Measurements from ENCODE around the gene KRT13.

The KRT13 gene

DNA sequence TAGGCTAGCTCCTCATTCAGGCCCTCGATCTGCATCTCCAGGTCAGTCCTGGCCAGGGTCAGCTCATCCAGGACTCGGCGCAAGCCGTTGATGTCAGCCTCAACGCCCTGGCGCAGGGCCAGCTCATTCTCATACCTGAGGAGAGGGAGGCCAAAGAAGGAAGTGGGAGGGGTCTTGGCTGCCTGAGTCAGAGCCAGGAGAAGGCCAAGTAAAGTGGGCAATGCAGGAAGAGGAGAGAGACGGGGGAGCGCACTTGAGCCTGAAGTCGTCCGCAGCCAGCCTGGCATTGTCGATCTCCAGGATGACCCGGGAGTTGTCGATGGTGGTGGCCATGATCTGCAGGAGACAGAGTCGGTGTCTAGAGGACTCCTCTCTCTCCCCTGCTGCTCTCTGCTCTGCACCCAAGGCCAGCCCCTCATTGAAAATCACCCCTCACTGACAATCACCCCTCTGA is 11.4 kb upstream of the KRT13 start:
- DNase-seq (ENCODE audit: low read depth in 1 of 2, low spot score in 1 of 2), result no peak
- Histone ChIP-seq H3K27ac (replicated peaks) (no peak overlapping the region), H3K4me3 (replicated peaks; ENCODE audit: insufficient read depth, low read length) (no peak overlapping the region), H3K27me3 (ENCODE audit: insufficient read depth, poor library complexity, severe bottlenecking) (no peaks in the 10 kb centered on the region)
- no peak for TF ChIP-seq GABPA (IDR thresholded peaks at IDR 0.05; ENCODE audit: low read depth)
- TF ChIP-seq, protein P1, sequence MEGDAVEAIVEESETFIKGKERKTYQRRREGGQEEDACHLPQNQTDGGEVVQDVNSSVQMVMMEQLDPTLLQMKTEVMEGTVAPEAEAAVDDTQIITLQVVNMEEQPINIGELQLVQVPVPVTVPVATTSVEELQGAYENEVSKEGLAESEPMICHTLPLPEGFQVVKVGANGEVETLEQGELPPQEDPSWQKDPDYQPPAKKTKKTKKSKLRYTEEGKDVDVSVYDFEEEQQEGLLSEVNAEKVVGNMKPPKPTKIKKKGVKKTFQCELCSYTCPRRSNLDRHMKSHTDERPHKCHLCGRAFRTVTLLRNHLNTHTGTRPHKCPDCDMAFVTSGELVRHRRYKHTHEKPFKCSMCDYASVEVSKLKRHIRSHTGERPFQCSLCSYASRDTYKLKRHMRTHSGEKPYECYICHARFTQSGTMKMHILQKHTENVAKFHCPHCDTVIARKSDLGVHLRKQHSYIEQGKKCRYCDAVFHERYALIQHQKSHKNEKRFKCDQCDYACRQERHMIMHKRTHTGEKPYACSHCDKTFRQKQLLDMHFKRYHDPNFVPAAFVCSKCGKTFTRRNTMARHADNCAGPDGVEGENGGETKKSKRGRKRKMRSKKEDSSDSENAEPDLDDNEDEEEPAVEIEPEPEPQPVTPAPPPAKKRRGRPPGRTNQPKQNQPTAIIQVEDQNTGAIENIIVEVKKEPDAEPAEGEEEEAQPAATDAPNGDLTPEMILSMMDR (IDR thresholded peaks at IDR 0.05; ENCODE audit: insufficient read depth, low read length), result no peak
- no peak for TF ChIP-seq POLR2AphosphoS5 (IDR thresholded peaks at IDR 0.05; ENCODE audit: low read depth)
- TF ChIP-seq SPI1 (IDR thresholded peaks at IDR 0.05; ENCODE audit: borderline replicate concordance, low read depth), result no peak
- TF ChIP-seq, protein P2, sequence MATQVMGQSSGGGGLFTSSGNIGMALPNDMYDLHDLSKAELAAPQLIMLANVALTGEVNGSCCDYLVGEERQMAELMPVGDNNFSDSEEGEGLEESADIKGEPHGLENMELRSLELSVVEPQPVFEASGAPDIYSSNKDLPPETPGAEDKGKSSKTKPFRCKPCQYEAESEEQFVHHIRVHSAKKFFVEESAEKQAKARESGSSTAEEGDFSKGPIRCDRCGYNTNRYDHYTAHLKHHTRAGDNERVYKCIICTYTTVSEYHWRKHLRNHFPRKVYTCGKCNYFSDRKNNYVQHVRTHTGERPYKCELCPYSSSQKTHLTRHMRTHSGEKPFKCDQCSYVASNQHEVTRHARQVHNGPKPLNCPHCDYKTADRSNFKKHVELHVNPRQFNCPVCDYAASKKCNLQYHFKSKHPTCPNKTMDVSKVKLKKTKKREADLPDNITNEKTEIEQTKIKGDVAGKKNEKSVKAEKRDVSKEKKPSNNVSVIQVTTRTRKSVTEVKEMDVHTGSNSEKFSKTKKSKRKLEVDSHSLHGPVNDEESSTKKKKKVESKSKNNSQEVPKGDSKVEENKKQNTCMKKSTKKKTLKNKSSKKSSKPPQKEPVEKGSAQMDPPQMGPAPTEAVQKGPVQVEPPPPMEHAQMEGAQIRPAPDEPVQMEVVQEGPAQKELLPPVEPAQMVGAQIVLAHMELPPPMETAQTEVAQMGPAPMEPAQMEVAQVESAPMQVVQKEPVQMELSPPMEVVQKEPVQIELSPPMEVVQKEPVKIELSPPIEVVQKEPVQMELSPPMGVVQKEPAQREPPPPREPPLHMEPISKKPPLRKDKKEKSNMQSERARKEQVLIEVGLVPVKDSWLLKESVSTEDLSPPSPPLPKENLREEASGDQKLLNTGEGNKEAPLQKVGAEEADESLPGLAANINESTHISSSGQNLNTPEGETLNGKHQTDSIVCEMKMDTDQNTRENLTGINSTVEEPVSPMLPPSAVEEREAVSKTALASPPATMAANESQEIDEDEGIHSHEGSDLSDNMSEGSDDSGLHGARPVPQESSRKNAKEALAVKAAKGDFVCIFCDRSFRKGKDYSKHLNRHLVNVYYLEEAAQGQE (IDR thresholded peaks at IDR 0.05; ENCODE audit: insufficient replicate concordance, low read depth), result no peak

DNA sequence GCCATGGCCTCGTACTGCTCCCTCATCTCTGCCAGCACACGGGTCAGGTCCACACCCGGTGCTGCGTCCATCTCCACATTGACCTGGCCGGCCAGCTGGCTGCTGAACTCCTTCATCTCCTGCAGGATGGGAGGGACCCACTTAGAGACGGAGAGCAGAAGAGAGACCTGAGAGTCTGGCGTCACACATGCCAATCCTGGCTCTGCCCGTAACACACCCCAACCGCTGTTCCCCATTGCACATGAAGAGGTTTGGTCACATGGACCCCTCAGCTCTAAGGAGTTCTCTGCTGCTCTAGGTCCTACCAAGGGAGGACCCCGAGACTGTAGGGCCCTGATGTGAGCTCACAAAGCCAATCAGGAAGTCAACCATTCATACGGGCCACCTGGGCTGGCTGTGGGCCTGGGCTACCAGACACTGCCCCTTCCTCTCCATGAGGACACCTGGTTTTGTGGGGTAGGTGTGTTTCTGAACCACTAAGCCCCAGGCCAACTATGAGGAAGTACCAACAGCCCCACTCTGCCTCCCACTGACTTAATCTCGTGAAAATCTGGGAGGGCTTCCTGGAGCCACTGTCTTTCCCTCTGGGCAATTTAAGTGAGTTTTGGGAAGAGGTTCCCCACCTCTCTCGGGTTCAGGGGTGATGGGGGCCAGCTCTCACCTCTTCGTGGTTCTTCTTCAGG is 10.9 kb upstream of the KRT13 start:
- Histone ChIP-seq H3K4me3 (replicated peaks; ENCODE audit: insufficient read depth, low read length) (no peak overlapping the region), H3K27ac (replicated peaks) (no peak overlapping the region), H3K27me3 (ENCODE audit: insufficient read depth, poor library complexity, severe bottlenecking) (no peaks in the 10 kb centered on the region)
- DNase-seq (ENCODE audit: low read depth in 1 of 2, low spot score in 1 of 2), result no peak
- no peak for TF ChIP-seq POLR2AphosphoS5 (IDR thresholded peaks at IDR 0.05; ENCODE audit: low read depth)
- TF ChIP-seq, protein P1 (IDR thresholded peaks at IDR 0.05; ENCODE audit: insufficient read depth, low read length), result no peak
- no peak for TF ChIP-seq SPI1 (IDR thresholded peaks at IDR 0.05; ENCODE audit: borderline replicate concordance, low read depth)

DNA sequence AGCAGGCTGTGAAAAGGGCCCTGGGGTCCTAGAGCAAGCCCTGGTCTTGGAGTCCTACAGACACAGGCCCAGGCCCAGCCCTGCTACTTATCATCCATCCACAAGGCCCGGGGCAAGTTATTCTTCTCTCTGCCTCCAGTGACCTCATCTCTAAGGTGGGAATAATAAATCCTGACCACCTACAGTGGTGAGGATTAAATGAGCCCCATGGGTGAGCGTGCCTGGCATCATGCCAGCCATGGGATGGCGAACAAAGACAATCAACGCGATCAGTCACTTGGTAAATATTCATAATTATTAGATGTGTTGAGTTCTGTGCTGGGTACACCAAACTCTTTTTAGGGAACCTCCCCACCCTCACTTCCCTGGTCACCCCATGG is 7.7 kb upstream of the KRT13 start:
- Histone ChIP-seq H3K27me3 (ENCODE audit: insufficient read depth, poor library complexity, severe bottlenecking) (no peaks in the 10 kb centered on the region), H3K27ac (replicated peaks) (no peak overlapping the region), H3K4me3 (replicated peaks; ENCODE audit: insufficient read depth, low read length) (no peak overlapping the region)
- no peak for TF ChIP-seq GABPA (IDR thresholded peaks at IDR 0.05; ENCODE audit: low read depth)
- no peak for TF ChIP-seq POLR2AphosphoS5 (IDR thresholded peaks at IDR 0.05; ENCODE audit: low read depth)
- TF ChIP-seq, protein P1 (IDR thresholded peaks at IDR 0.05; ENCODE audit: insufficient read depth, low read length), result no peak
- TF ChIP-seq SPI1 (IDR thresholded peaks at IDR 0.05; ENCODE audit: borderline replicate concordance, low read depth), result no peak
- TF ChIP-seq, protein P2 (IDR thresholded peaks at IDR 0.05; ENCODE audit: insufficient replicate concordance, low read depth), result no peak
- DNase-seq (ENCODE audit: low read depth in 1 of 2, low spot score in 1 of 2), result no peak
